ENCODE measurements around the gene COX8C. TPM values are rescaled to one million over a fixed set of nuclear protein-coding genes. Genes with fewer than 3 reads are reported as not detected.

The COX8C gene
- total RNA-seq, 3 donors from 2014 or later: not detected

DNA sequence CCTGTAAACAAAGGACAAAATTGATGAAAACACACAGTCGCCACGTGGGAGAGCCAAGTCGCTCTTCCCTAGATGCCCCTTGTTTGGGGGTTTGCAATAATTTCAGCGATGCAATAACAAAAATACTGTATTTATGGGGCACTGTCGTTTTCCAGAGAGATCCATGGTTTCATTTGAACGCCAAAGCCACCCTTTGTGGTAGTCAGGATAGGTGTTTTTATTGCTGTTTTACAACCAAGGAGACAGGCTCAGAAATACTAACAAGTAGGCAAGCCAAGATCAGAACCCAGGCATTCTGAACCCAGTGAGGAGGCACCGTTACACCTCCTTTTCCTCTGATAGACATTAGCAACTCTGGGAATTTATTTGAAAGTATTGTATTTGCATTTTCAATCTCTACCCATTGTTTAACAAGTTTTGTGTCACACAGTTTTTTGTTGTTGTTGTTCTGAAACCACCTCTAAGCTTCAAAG is 13.3 kb upstream of the COX8C start:
- intact Hi-C loops (cut with DNase I, micrococcal nuclease): no loop called here
- TF ChIP-seq, protein P1, sequence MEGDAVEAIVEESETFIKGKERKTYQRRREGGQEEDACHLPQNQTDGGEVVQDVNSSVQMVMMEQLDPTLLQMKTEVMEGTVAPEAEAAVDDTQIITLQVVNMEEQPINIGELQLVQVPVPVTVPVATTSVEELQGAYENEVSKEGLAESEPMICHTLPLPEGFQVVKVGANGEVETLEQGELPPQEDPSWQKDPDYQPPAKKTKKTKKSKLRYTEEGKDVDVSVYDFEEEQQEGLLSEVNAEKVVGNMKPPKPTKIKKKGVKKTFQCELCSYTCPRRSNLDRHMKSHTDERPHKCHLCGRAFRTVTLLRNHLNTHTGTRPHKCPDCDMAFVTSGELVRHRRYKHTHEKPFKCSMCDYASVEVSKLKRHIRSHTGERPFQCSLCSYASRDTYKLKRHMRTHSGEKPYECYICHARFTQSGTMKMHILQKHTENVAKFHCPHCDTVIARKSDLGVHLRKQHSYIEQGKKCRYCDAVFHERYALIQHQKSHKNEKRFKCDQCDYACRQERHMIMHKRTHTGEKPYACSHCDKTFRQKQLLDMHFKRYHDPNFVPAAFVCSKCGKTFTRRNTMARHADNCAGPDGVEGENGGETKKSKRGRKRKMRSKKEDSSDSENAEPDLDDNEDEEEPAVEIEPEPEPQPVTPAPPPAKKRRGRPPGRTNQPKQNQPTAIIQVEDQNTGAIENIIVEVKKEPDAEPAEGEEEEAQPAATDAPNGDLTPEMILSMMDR (IDR thresholded peaks at IDR 0.05): no peak
- ATAC-seq: no peak

DNA sequence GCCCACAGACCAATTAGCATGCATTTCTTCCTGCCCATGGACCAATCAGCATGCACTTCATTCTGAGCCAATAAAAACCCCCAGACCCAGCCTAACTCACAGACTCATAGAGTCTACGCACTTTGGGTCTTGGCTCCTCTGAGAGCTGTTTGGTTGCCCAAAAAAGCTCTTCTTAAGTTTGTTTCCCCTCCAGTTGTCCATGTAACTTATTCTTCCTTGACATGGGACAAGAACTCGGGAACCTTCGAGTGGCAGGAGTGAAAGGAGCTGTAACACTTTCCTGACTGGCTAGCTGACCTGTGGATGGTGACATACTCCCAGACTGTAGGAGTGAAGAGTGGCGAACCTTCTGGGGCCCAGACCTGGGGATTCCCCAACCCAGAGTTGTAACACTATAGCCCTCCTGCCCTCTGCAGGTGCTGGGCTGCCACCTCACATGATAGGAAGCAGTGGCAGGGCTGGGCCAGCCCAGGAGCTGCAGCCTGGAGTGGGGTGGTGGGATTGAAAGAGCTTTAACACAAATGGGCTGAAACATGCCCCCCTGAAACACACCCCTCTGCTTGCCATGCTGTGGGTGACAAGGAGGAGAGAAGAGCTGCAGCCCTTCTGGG is 9.7 kb upstream of the COX8C start:
- no peak overlapping the region for H3K4me3 ChIP-seq
- no peaks in the 10 kb centered on the region for H3K9me3 ChIP-seq
- TF ChIP-seq, protein P1 (IDR thresholded peaks at IDR 0.05): no peak
- intact Hi-C loops (cut with DNase I, micrococcal nuclease): no loop called here
- ATAC-seq (no peak), DNase-seq (no peak)
- peaks cover 8% of the 10 kb centered on the region for H3K4me1 ChIP-seq (ENCODE audit: low read depth)
- no peaks in the 10 kb centered on the region for H3K36me3 ChIP-seq (ENCODE audit: low read depth)

More for the DNA sequence above, 13.3 kb upstream of the COX8C start:
- Histone ChIP-seq H3K4me1 (ENCODE audit: low read depth) (peaks cover 35% of the 10 kb centered on the region), H3K4me3 (peak overlapping the region; percentile 94), H3K36me3 (ENCODE audit: low read depth) (no peaks in the 10 kb centered on the region), H3K9me3 (no peaks in the 10 kb centered on the region)
- DNase-seq: no peak

DNA sequence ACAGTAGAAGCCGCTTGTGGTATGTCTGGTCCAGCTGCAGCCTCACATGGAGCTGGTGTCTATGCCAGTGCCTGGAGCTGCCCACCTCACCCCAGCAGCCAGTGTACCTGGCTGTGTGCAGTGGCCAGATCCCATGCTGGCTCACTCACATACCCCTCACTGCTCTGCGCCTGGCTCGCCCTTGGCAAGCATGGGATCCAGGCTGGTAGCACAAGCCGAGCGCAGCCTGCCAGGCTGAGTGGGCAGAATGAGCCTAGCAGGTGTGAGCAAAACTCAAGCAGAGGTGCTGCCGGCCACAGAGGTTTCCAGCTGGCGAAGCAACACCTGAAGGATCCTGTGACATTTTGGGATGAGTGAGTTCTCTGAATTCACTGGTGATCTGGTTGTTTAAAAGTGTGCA is 9.1 kb upstream of the COX8C start:
- DNase-seq (no peak), ATAC-seq (no peak)
- intact Hi-C loops (cut with DNase I, micrococcal nuclease): no loop called here
- Histone ChIP-seq H3K4me1 (ENCODE audit: low read depth) (peaks cover 8% of the 10 kb centered on the region), H3K36me3 (ENCODE audit: low read depth) (no peaks in the 10 kb centered on the region), H3K9me3 (no peaks in the 10 kb centered on the region), H3K4me3 (no peak overlapping the region)
- TF ChIP-seq, protein P1 (IDR thresholded peaks at IDR 0.05): no peak

DNA sequence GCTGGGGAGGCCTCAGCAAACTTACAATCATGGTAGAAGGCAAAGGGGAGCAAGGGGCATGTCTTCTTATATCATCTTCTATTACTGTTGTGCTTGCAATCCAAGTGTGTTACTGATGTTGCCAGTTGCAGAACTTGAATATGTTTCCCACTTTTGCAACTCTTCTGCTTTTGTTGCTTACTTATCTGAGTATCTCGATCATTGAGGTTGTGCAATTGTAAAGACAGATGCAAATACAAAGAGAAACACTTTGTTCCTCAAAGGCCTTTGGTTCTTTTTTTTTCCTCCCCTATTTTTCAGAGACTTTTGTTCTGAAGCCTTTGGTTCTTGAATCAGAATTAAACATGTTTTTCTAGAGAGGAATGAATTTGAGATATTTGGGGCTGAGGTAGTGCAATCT is 3.7 kb upstream of the COX8C start:
- H3K36me3 ChIP-seq (ENCODE audit: low read depth): no peaks in the 10 kb centered on the region
- intact Hi-C loops (cut with DNase I, micrococcal nuclease): no loop called here
- ATAC-seq: no peak
- H3K4me1 ChIP-seq (ENCODE audit: low read depth): no peaks in the 10 kb centered on the region
- no peaks in the 10 kb centered on the region for H3K9me3 ChIP-seq
- no peak for DNase-seq
- H3K4me3 ChIP-seq: no peak overlapping the region
- TF ChIP-seq, protein P1 (IDR thresholded peaks at IDR 0.05): no peak

DNA sequence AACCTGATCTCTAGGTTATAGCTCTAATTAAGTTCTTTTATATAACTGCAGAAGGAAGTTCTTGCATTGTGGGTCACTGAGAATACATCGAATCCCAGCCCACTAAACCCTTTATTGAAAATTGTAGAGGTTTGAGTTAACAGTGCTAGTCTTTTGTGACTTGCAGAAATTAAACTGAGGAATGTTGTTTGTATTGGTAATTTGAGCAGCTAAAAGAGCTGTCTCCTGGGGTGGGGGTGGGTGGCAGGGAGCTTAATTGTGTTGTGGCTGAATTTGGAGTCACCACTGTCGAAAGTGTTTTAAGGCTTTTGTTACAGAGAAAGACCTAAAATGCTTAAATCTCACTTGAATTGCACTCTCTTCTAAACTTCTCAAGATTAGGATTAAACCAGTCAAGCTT is 3.2 kb upstream of the COX8C start:
- Histone ChIP-seq H3K4me1 (ENCODE audit: low read depth) (no peaks in the 10 kb centered on the region), H3K9me3 (no peaks in the 10 kb centered on the region), H3K4me3 (no peak overlapping the region), H3K36me3 (ENCODE audit: low read depth) (no peaks in the 10 kb centered on the region)
- intact Hi-C loops (cut with DNase I, micrococcal nuclease): no loop called here
- ATAC-seq: no peak
- DNase-seq: no peak
- TF ChIP-seq, protein P1 (IDR thresholded peaks at IDR 0.05): no peak

DNA sequence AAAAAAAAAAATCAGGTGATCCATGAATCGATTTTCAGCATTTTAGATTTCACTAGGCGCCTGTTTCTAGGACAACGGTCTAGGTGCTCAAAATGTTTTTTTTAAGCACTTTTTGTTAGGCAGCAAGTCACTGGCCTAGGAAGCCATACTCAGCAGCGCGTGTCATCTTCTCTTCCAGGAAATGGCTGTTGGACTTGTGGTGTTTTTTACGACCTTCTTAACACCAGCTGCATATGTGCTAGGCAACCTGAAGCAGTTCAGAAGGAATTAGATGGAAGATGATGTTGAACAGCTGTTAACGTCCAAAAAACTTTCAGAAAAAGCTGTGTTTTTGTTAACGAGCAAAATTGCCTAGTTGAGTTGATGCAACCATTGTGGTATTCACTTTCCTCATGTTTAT is 868 bp downstream of the COX8C start:
- Histone ChIP-seq H3K9me3 (no peaks in the 10 kb centered on the region), H3K36me3 (ENCODE audit: low read depth) (no peaks in the 10 kb centered on the region), H3K4me1 (ENCODE audit: low read depth) (no peaks in the 10 kb centered on the region), H3K4me3 (no peak overlapping the region)
- DNase-seq: no peak
- intact Hi-C loops (cut with DNase I, micrococcal nuclease): no loop called here
- TF ChIP-seq, protein P1 (IDR thresholded peaks at IDR 0.05): no peak
- ATAC-seq: no peak

Data from mucosa of descending colon (tissue), 3 donors.